Stomach (tissue), 4 donors: ENCODE results near the gene DNAJB7.
"Not testable (repeated sequence)": the region's sequence is repeated elsewhere in the genome, so short reads cannot be mapped to it uniquely, and the experiment has no call there.

Experiments used
- EP300 ChIP-seq: sonication (generic); formaldehyde crosslinking; IDR thresholded peaks from one replicate; pipeline ENCODE4 v1.6.1; 2017; ENCODE audit warnings: antibody characterized with exemption
- POLR2A ChIP-seq, 4 donors: fragments of 450-650 bp; IDR thresholded peaks; one replicate each; pipeline ENCODE4 v1.6.1; 2016; ENCODE audit warnings: antibody characterized with exemption in 4 of 4, control low read depth in 2 of 4, mild to moderate bottlenecking in 1 of 4, moderate library complexity in 1 of 4
- POLR2AphosphoS5 ChIP-seq, 3 donors: sonication (generic); formaldehyde crosslinking; IDR thresholded peaks; one replicate each; pipeline ENCODE4 v1.6.1; 2016; ENCODE audit warnings: antibody characterized with exemption in 3 of 3
- TF ChIP-seq, protein P1 (sequence below), 7 experiments: fragments of 450-650 bp in 4 of 7; fragments of 200-600 bp in 3 of 7; sonication (generic) in 3 of 7; IDR thresholded peaks; one replicate each; pipeline ENCODE4 v1.5.1; 2016 to 2019; ENCODE audit warnings: antibody characterized with exemption in 7 of 7, control low read depth in 2 of 7, mild to moderate bottlenecking in 1 of 7

GRCh38 chr22:40826292-40826691 lies 35.6 kb downstream of the DNAJB7 start:
- not testable (repeated sequence) for TF ChIP-seq EP300; POLR2AphosphoS5 (IDR thresholded peaks at IDR 0.05); POLR2A (IDR thresholded peaks at IDR 0.05)
- TF ChIP-seq, protein P1, sequence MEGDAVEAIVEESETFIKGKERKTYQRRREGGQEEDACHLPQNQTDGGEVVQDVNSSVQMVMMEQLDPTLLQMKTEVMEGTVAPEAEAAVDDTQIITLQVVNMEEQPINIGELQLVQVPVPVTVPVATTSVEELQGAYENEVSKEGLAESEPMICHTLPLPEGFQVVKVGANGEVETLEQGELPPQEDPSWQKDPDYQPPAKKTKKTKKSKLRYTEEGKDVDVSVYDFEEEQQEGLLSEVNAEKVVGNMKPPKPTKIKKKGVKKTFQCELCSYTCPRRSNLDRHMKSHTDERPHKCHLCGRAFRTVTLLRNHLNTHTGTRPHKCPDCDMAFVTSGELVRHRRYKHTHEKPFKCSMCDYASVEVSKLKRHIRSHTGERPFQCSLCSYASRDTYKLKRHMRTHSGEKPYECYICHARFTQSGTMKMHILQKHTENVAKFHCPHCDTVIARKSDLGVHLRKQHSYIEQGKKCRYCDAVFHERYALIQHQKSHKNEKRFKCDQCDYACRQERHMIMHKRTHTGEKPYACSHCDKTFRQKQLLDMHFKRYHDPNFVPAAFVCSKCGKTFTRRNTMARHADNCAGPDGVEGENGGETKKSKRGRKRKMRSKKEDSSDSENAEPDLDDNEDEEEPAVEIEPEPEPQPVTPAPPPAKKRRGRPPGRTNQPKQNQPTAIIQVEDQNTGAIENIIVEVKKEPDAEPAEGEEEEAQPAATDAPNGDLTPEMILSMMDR (IDR thresholded peaks at IDR 0.05) = not testable (repeated sequence)
